Fibroblast of villous mesenchyme (primary cell): Measurements from ENCODE around the gene OR5D14. TPM values are rescaled to one million over a fixed set of nuclear protein-coding genes. Genes with fewer than 3 reads are reported as not detected.

ENCODE experiments used
- DNase-seq: peaks from one replicate; pipeline ENCODE4 v3.0.0-alpha.2; 2010; ENCODE audit warnings: low read depth
- H3K4me3 ChIP-seq: 2 replicates; pipeline ENCODE4 v1.5.1; 2011; ENCODE audit warnings: low read depth, mild to moderate bottlenecking, low read length
- CTCF ChIP-seq: IDR thresholded peaks from 2 replicates; pipeline ENCODE4 v1.5.1; 2012; ENCODE audit warnings: low read depth, mild to moderate bottlenecking, low read length; ENCODE audit not compliant: insufficient read depth
- total RNA-seq: library from RNA; depleted of rRNA; stranded (reverse); fragments of >200 nt; gene quantifications from 2 replicates; pipeline ENCODE4 v1.2.3, GENCODE V29; 2012

OR5D14 gene
- total RNA-seq, result not detected in 2 replicates

GRCh38 chr11:55795256-55795655 lies at the start of gene OR5D14:
Gene OR5D14 (plus strand): TSS chr11:55795556. CDS start chr11:55795556, 0 bp downstream.
- no peak within 1 kb of the TSS for H3K4me3 ChIP-seq
- DNase-seq, result no peak
- TF ChIP-seq CTCF, result no peak

- no peak for TF ChIP-seq CTCF
- H3K4me3 ChIP-seq, result no peak within 1 kb of the TSS
- DNase-seq, result no peak
Observed at GRCh38 chr11:55773138-55773537, 22.2 kb upstream of the OR5D14 start, which contains the start of gene OR5D13. Gene OR5D13 (plus strand): TSS chr11:55773438. CDS start chr11:55773438, 0 bp downstream.

GRCh38 chr11:55791606-55792005 lies 3.8 kb upstream of the OR5D14 start:
- no peak for TF ChIP-seq CTCF
- no peak overlapping the region for H3K4me3 ChIP-seq
- DNase-seq, result no peak

GRCh38 chr11:55793321-55793720 lies 2.0 kb upstream of the OR5D14 start:
- TF ChIP-seq CTCF, result no peak
- DNase-seq, result no peak
- H3K4me3 ChIP-seq, result no peak overlapping the region

- TF ChIP-seq CTCF, result no peak
- DNase-seq, result no peak
- H3K4me3 ChIP-seq, result no peak overlapping the region
Observed at GRCh38 chr11:55806248-55806647, 10.9 kb downstream of the OR5D14 start.

GRCh38 chr11:55811067-55811466 lies 15.7 kb downstream of the OR5D14 start, which contains the start of gene OR5L1:
Gene OR5L1 (plus strand): TSS chr11:55811367. CDS start chr11:55811467, 100 bp downstream.
- no peak for DNase-seq

More at GRCh38 chr11:55811067-55811466, 15.7 kb downstream of the OR5D14 start, which contains the start of gene OR5L1:
- TF ChIP-seq CTCF, result no peak
- H3K4me3 ChIP-seq, result no peak within 1 kb of the TSS
